Cerebellar nuclear complex (tissue), 1 donor: Measurements from ENCODE around the gene INPP5A.

ENCODE experiments used
- DNase-seq, 2 experiments: peaks; one replicate each; lab custom pipeline; 2025; lab: John Stamatoyannopoulos, UW

The INPP5A gene

DNA sequence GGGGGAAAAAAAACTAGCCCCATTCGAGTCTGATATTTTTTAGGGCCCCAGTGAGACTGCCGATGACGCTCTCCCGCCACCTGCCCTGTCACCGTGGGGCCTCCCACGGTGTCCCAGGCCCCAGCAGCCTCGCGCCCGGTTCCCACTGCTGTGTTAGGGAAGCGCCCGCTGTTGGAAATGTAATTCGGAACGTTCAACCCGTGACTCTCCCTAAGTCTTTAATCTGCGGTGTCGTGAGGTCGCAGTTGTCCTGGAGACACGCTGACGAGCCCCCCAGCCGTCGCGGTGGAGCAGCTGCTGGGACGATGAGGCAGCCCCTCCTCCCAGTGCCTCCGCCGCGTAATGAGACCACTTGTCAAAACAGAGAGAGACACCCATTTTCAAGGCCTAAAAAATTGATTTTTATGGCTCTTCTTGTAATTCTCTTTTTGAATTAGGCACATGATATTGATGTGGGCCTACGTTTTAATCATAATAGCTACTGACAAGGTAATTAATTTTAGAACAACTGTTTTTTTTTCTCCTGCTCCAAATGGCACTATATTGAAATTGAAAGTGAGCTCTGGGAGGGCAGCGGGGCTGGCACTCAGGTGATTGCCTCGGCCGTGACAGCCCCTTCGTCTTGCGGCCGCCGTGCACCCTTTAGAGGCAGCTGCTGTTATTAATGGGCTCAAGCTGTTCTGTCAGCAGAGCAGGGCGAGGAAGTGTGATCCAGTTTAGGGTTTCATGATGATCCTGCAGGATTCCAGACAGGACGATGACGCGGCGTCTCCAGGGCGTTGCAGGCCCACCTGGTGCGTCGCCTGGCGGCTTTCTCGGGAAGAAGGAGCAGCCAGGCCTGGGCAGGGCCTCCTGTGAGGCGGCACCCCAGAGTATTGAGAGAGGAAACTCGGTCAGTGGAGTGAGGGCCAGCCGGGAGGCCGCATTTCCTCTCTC, 185.1 kb downstream of the INPP5A start:
- no peak for DNase-seq

GRCh38 chr10:132723330-132723970, 185.9 kb downstream of the INPP5A start:
- no peak for DNase-seq

GRCh38 chr10:132724446-132724845, 186.9 kb downstream of the INPP5A start:
- no peak for DNase-seq

- DNase-seq: no peak
Measured at GRCh38 chr10:132725202-132725601, 187.6 kb downstream of the INPP5A start.

- no peak for DNase-seq
Measured at GRCh38 chr10:132726194-132726593, 188.6 kb downstream of the INPP5A start.

DNA sequence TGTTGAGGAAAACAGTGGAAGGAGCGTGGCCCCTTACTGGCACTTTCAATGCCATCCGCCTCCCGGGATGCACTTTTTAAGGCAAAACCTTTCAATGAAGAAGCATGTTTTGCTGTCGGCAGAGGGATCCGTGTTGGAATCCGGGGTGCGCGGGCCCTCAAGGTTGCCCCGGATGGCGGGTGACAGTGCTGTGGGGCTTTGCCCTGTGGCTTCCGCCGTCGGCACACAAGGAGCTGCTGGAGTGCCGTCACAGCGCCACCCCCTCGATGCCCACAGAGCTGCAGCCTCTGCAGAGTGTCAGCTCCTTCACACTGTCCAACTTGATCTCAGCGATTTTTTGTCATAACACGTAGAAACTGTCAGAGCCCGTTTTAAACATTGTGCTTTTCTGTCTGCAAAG, 189.4 kb downstream of the INPP5A start:
- DNase-seq: no peak

- no peak for DNase-seq
Measured at GRCh38 chr10:132727411-132727810, 189.8 kb downstream of the INPP5A start.

- DNase-seq: no peak
Measured at GRCh38 chr10:132728321-132728720, 190.7 kb downstream of the INPP5A start.

DNA sequence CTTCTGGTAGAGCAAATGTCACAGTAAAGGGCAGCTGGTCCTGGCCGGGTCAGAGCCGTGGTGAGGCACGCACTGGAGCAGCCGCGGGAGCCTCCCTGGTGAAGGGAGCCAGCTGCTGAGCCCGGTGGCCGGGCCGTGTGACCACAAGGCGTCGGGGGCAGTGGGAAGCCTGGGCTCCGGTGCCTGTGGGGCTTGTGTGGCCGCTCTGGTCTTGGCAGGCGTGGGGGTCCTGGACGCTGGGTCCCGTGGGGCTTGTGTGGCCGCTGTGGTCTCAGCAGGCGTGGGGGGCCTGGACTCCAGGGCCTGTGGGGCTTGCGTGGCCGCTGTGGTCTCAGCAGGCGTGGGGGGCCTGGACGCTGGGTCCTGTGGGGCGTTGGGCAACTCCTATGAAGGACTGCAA, 191.2 kb downstream of the INPP5A start:
- no peak for DNase-seq

GRCh38 chr10:132729810-132730572, 192.4 kb downstream of the INPP5A start:
- DNase-seq: no peak

DNA sequence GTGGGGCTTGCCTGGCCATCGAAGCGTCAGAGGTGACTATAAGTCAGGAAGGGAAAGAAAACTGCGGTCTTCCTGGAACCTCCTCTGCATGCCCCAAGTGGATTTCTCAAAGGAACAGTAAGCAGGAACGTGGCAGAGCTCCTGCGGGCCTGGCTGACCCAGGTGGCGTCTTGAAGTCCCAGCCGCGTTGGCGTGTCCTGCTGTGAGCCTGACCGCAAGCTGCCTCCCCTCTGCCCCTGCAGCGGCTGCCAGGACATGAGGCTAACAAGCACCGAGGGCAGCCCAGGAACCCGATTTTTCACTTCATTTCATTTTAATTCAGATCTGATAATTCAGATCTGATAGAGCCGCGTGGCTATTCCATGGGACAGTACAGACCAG, 193.0 kb downstream of the INPP5A start:
- no peak for DNase-seq

GRCh38 chr10:132732518-132732917, 194.9 kb downstream of the INPP5A start:
- no peak for DNase-seq

- DNase-seq: no peak
Measured at GRCh38 chr10:132733926-132734325, 196.3 kb downstream of the INPP5A start.

DNA sequence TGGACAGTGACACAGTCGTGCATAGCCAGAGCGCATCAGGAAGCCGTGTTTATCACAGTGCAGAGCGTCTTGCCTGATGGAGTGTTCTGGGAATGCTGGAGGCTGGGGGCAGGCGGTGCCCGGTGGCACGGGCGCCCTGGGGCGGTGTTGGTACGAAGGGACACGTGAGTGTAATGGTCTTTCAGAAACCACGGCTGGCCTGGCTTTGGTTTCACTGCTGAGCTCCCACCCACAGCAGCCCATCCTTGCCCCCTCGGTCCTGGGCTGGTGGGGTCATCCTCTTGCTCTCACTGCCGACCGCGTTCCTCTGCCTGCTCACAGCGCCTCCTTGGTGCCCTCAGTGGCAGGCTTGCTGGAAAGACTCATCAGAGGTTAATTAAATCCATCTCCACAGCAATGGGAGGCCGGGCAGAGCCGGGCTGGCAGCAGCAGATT, 197.8 kb downstream of the INPP5A start:
- no peak for DNase-seq

- DNase-seq: no peak
Measured at GRCh38 chr10:132735923-132736391, 198.4 kb downstream of the INPP5A start.

DNA sequence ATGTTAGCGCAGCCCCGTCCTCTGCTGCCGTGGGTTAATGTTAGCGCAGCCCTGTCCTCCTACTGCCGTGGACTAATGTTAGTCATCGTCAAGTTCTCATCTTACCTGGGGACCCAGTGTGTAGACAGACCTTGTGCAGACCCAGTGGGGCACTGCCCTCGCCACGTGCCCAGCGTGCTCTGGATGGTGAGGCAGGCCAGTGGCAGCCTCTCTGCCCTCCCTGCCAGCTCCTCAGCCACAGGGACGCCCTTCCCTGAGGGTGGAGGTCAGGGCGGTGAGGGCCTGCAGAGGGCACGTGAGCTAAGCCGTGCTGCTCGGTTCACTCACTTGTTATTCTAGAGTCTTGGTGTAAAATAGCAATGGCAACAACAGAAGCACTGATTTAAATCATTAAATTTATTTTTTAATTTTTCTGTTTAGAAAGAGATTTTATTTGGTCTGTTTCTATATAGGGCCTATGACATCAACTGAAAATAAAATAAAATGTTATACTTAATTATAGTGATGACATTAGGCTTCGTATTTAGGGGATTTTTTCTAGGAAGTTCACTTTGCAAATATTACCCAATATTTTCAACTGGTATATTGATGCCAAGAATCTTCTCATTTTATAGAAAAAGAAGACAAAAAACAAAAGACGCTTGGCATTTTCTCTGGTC, 199.9 kb downstream of the INPP5A start:
- DNase-seq: no peak

- no peak for DNase-seq
Measured at GRCh38 chr10:132738454-132739224, 201.1 kb downstream of the INPP5A start.

GRCh38 chr10:132739225-132739613, 201.6 kb downstream of the INPP5A start:
- DNase-seq: no peak

DNA sequence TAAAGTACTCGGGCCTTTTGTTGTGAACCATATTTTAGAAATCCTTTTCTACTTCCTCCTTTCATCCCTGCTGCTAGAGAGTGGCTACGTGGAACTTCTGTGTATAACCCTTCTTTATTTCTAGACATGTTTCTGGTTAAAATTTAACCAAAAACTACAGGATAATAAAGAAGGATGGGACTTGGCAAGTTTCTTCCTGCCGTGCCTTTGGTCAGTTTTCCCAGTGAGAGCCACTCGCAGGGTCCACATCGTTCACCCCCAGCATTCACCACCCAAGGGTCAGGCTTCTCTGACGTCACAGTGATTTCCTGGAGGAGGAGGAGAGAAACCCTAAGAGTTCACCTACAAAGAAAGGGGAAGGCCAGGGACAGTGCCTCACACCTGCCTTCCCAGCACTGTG, 203.0 kb downstream of the INPP5A start:
- DNase-seq: no peak

DNA sequence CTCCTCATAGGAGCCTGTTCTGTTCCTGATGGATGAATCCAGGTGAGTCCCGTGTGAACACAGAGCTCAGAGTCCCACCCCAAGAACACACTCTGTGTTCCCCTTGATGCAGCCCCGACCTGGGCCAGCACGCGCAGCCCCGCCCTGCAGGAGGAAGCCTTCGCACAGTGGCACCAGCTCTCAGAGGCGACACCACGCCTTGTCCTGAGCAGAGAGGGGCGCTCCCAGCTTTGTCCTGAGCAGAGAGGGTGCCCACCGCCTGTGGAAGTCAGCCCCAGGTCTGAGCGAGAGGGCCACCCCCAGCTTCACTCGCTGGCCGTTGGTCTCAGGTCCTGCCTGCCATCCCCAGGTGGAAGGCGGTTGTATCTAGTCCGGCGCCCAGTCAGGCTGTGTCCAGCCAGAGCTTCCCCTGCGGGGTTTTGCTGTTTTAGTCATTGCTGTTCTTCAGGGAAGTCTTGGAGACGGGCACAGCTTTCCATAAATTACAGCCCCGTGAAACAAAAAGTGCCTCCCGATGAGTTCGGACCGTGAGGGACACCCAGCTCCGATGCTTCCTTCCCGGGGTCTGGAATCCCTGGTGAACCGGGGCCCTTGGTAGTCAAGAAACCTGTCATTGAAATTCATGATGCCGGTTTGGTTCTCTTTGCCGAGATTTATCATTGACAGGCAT, 204.7 kb downstream of the INPP5A start:
- no peak for DNase-seq

- DNase-seq: no peak
Measured at GRCh38 chr10:132742837-132743194, 205.2 kb downstream of the INPP5A start.
